ENCODE data around the gene GALE.
A peak's percentile ranks its signal among the peaks of the same experiment; 100 is the strongest.
"Not testable (repeated sequence)": the region's sequence is repeated elsewhere in the genome, so short reads cannot be mapped to it uniquely, and the experiment has no call there.

GALE gene

GRCh38 chr1:23800400-23801337 lies at the start of gene GALE:
TSS of gene GALE (minus strand) at chr1:23800754. CDS start at chr1:23799007, 1,747 bp downstream.
- DNase-seq: peak; percentile 94

DNA sequence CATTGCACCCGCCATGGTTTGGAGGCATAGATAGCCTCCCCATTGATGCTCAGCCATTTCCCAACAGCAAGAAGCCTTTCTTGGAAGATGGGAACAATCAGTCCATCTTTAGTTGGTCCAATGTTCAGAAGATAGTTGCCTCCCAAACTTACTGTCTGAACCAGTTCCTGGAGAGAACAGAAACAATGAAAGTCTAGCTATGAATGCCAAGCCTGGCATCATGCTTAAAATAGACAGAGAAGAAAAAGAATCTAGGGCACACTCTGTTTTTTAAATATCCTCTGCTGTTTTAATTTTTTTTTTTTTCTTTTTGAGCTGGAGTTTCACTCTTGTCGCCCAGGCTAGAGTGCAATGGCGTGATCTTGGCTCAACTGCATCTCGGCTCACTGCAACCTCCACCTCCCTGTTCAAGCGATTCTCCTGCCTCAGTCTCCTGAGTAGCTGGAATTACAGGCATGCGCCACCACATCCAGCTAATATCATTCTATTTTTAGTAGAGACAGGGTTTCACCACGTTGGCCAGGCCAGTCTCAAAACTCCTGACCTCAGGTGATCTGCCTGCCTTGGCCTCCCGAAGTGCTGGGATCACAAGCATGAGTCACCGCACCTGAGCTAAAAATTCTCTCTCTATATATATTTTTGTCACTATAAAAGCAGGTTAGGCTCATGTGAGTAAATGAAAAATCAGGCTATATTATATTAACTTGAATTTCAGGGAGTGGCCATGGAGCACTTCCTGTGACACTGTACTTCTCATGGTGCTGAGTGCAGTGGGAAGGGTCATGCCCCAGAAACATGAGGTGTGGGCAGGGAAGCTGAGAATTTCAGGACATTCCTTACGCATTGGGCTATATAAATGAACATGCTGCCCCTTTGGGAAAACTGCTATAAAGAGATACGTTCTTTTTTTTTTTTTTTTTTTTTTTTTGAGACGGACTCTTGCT lies 48.4 kb upstream of the GALE start:
- no peak for DNase-seq

GRCh38 chr1:23847482-23848095 lies 47.0 kb upstream of the GALE start:
- DNase-seq: not testable (repeated sequence)

DNA sequence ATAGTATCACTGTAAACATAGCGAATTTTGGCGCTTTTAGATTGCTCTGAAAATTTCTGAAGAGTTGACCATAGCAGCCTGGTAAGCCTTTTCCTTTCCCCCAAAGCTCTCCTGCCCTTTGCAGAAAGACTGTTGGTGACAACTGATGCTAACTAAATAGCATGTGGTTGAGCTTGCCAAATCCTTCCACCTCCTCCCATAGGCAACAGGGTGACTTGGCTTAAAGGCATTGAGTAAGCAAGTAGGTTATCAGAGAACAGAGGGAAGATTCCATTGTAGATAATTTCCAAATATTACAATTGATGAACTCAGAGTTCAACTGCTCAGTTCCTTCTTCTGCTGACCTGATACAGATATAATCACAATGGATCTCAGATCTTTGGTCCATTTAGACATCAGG lies 44.6 kb upstream of the GALE start:
- no peak for DNase-seq

GRCh38 chr1:23843644-23844043 lies 43.1 kb upstream of the GALE start:
- no peak for DNase-seq

DNA sequence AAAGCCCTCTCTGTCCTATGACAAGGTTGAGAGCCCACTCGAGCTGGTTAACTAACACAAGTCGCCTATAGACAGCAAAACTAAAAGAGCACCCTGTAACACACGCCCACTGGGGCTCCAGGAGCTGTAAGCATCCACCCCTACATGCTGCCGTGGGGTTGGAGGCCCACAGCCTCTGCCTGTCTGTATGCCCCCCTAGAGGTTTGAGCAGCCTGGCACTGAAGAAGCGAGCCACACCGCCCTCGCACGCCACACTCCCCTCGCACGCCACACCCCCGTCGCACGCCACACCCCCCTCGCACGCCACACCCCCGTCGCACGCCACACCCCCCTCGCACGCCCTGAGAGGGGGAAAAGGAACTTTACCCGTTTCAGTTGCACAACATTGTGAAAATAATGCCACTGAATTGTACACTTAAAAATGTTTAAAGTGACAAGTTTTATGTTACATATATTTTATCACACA lies 37.9 kb upstream of the GALE start:
- DNase-seq: peak; percentile 28

- DNase-seq: no peak
These were observed 37.4 kb upstream of the GALE start for GRCh38 chr1:23837908-23838307.

DNA sequence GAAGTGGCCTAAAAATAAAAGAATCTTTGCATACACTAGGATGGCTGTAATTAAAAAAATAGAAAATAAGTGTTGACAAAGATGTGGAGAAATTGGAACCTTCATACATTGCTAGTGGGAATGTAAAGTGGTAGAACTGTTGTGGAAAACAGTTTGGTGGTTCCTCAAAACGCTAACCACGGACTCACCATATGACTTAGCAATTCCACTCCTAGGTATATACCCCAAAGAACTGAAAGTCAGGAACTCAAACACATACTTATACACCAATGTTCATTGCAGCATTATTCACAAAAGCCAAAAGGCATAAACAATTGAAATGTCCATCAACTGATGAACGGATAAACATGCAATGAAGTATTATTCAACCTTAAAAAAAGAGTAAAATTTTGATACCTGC lies 35.5 kb upstream of the GALE start:
- DNase-seq: no peak

- not testable (repeated sequence) for DNase-seq
These were observed 33.6 kb upstream of the GALE start for GRCh38 chr1:23834156-23834555.

GRCh38 chr1:23827717-23828116 lies 27.2 kb upstream of the GALE start:
- no peak for DNase-seq

GRCh38 chr1:23826590-23826989 lies 26.0 kb upstream of the GALE start:
- DNase-seq: not testable (repeated sequence)

- no peak for DNase-seq
These were observed 25.4 kb upstream of the GALE start for GRCh38 chr1:23825762-23826522.

- DNase-seq: peak; percentile 86
These were observed 24.7 kb upstream of the GALE start, which contains the start of gene HMGCL for GRCh38 chr1:23825076-23825761. TSS of gene HMGCL (minus strand) at chr1:23825429. CDS start at chr1:23825415, 14 bp downstream.

DNA sequence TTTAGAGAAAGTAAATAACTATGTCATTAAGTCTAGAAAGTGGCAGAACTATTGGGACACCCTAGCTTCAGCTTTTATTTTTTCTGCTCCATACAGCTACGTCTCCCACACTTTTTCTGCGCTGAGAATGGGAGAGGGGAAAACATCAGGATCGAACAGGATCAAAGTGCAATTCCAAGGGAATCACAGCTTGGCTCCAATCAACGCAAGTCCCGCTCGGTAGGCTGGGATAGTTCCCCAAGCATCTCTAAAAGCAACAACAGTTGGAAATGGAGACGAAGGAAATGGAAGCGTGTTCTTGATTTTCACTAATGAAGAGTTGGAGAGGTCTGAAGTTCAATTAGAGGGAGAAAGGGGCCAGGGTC lies 24.1 kb upstream of the GALE start:
- no peak for DNase-seq

GRCh38 chr1:23823767-23824166 lies 23.2 kb upstream of the GALE start:
- no peak for DNase-seq

- DNase-seq: no peak
These were observed 17.1 kb upstream of the GALE start for GRCh38 chr1:23817633-23818032.

DNA sequence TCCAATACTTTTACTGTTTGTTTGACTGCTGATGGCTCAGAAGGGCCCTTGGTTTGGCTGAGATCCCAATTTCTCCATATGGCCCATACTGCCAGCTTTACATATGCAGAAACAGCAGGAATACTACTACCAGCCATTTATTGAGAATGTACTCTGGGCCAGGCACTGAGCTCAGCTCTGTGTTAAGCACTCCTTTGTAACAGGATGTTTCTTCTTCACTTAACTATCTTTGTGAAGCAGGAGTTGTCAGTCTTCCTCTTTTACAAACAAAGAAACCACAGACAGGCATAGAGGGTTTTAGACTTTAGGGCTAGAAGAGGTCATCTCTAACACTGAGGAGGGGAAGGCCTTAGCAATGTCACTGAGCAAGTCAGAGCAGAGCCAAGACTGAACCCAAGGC lies 16.4 kb upstream of the GALE start:
- no peak for DNase-seq

DNA sequence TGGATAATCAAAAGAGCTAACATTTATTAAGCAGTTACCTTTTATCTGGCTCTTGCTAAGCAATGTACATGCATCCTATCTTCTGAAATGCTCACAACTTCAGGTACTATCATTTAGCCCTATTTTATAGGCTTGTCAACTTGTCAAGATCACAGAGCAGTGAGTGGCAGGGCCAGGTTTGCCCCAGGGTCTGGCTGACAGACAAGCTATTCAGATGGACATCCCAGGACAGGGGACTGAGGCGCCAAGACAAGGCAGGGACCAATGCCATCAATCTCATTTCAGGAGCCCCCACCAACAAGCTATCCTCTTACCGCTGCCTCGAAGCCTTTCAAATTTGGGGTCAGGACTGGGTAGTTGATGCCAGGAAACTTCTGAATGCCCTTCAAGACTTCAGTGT lies 15.8 kb upstream of the GALE start:
- DNase-seq: no peak

- DNase-seq: no peak
These were observed 13.5 kb upstream of the GALE start for GRCh38 chr1:23814016-23814415.

GRCh38 chr1:23810818-23811540 lies 10.4 kb upstream of the GALE start:
- no peak for DNase-seq

DNA sequence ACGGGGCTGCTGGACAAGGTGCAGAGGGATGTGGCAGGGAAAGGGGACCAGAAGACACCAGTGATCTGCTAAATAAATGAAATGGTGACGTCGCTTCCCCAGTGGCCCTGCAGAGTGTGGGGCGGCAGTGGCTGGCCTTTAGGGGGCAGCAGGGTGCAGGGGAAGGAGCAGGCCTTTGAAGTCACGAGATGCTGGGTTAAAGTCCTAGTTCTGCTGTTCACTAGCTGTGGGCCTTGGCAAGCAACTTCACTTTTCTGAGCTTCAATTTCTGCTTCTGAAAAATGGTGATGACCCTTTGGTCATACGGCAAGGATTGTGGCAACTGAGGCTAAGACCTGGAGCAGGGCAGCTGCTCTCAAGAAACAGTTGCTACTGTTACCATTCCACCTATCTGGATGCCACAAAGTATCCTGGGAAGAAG lies 9.2 kb upstream of the GALE start:
- DNase-seq: peak; percentile 52

All from fibroblast of skin of right quadriceps (primary cell).